Measurements from ENCODE around the gene PRRT1.

GRCh38 chr6:32146287-32146686 is 5.5 kb downstream of the PRRT1 start:
- TF ChIP-seq CTCF (IDR thresholded peaks at IDR 0.05) (no peak), POLR2A (IDR thresholded peaks at IDR 0.05) (no peak)
